Measurements from ENCODE around the gene ERP44. TPM values are rescaled to one million over a fixed set of nuclear protein-coding genes. Genes with fewer than 3 reads are reported as not detected.

The ERP44 gene
- polyA plus RNA-seq, 1 donor (not counting 4 experiments of a cell fraction or from before 2014, with no cell fraction given): 17.6 TPM

GRCh38 chr9:100086097-100086635 lies 12.6 kb downstream of the ERP44 start:
- Histone ChIP-seq H3K4me1 (ENCODE audit: control insufficient read depth, extremely low read depth, insufficient read depth, low read length) (peaks cover 15% of the 10 kb centered on the region), H3K27me3 (ENCODE audit: control insufficient read depth, extremely low read depth, insufficient read depth, low read length) (no peaks in the 10 kb centered on the region), H3K27ac (ENCODE audit: control insufficient read depth, insufficient read depth, low read length) (no peak overlapping the region), H4K20me1 (ENCODE audit: control insufficient read depth, extremely low read depth, insufficient read depth, low read length) (peaks cover 47% of the 10 kb centered on the region), H3K36me3 (ENCODE audit: control insufficient read depth in 2 of 2, extremely low read depth in 1 of 2, insufficient read depth in 2 of 2, low read length in 2 of 2) (no peaks in the 10 kb centered on the region), H3K79me2 (ENCODE audit: control insufficient read depth, insufficient read depth, low read length) (peaks cover 69% of the 10 kb centered on the region), H3K9ac (ENCODE audit: control insufficient read depth, extremely low read depth, insufficient read depth, low read length) (no peak overlapping the region), H2AFZ (ENCODE audit: control insufficient read depth, low read length) (no peak overlapping the region), H3K9me3 (ENCODE audit: control insufficient read depth, low read depth, low read length) (no peaks in the 10 kb centered on the region), H3K4me3 (ENCODE audit: control insufficient read depth in 2 of 3, extremely low read depth in 1 of 3, insufficient read depth in 2 of 3, low read depth in 1 of 3, low read length in 3 of 3) (no peak overlapping the region), H3K9me1 (ENCODE audit: control insufficient read depth, extremely low read depth, insufficient read depth, low read length) (peaks cover 2% of the 10 kb centered on the region), H3K4me2 (ENCODE audit: control insufficient read depth, extremely low read depth, insufficient read depth, low read depth, low read length) (no peak overlapping the region)
- DNase-seq (ENCODE audit: low read depth, low spot score) (no peak), FAIRE-seq (no peak)
- dilution Hi-C loops (cut with MboI; ENCODE audit: extremely low pct_ligation_motif_present, low sequenced_read_pairs): no loop called here
- TF ChIP-seq EZH2 (IDR thresholded peaks at IDR 0.05; ENCODE audit: low read length): no peak

GRCh38 chr9:100084734-100085133 lies 14.1 kb downstream of the ERP44 start:
- H4K20me1 ChIP-seq (ENCODE audit: control insufficient read depth, extremely low read depth, insufficient read depth, low read length): peaks cover 52% of the 10 kb centered on the region

GRCh38 chr9:100084128-100084453 lies 14.7 kb downstream of the ERP44 start:
- Histone ChIP-seq H3K79me2 (ENCODE audit: control insufficient read depth, insufficient read depth, low read length) (peaks cover 71% of the 10 kb centered on the region), H3K4me1 (ENCODE audit: control insufficient read depth, extremely low read depth, insufficient read depth, low read length) (peaks cover 15% of the 10 kb centered on the region), H3K4me2 (ENCODE audit: control insufficient read depth, extremely low read depth, insufficient read depth, low read depth, low read length) (no peak overlapping the region), H4K20me1 (ENCODE audit: control insufficient read depth, extremely low read depth, insufficient read depth, low read length) (peaks cover 52% of the 10 kb centered on the region), H3K36me3 (ENCODE audit: control insufficient read depth in 2 of 2, extremely low read depth in 1 of 2, insufficient read depth in 2 of 2, low read length in 2 of 2) (peaks cover 0 to under 1% of the 10 kb centered on the region in 2 experiments), H3K27me3 (ENCODE audit: control insufficient read depth, extremely low read depth, insufficient read depth, low read length) (no peaks in the 10 kb centered on the region), H2AFZ (ENCODE audit: control insufficient read depth, low read length) (no peak overlapping the region), H3K9me3 (ENCODE audit: control insufficient read depth, low read depth, low read length) (no peaks in the 10 kb centered on the region), H3K4me3 (ENCODE audit: control insufficient read depth in 2 of 3, extremely low read depth in 1 of 3, insufficient read depth in 2 of 3, low read depth in 1 of 3, low read length in 3 of 3) (no peak overlapping the region), H3K9ac (ENCODE audit: control insufficient read depth, extremely low read depth, insufficient read depth, low read length) (no peak overlapping the region), H3K27ac (ENCODE audit: control insufficient read depth, insufficient read depth, low read length) (no peak overlapping the region), H3K9me1 (ENCODE audit: control insufficient read depth, extremely low read depth, insufficient read depth, low read length) (peaks cover 2% of the 10 kb centered on the region)
- no peak for FAIRE-seq
- TF ChIP-seq EZH2 (IDR thresholded peaks at IDR 0.05; ENCODE audit: low read length) (no peak), CTCF (optimal IDR thresholded peaks at IDR 0.05 in 1 of 3, IDR thresholded peaks at IDR 0.05 in 1 of 3, conservative IDR thresholded peaks at IDR 0.05 in 1 of 3; ENCODE audit: extremely low read depth in 1 of 3, insufficient read depth in 2 of 3, low read length in 3 of 3) (no peak)
- DNase-seq (ENCODE audit: low read depth, low spot score): no peak
- dilution Hi-C loops (cut with MboI; ENCODE audit: extremely low pct_ligation_motif_present, low sequenced_read_pairs): no loop called here

More at GRCh38 chr9:100084734-100085133, 14.1 kb downstream of the ERP44 start:
- TF ChIP-seq EZH2 (IDR thresholded peaks at IDR 0.05; ENCODE audit: low read length): no peak
- Histone ChIP-seq H3K36me3 (ENCODE audit: control insufficient read depth in 2 of 2, extremely low read depth in 1 of 2, insufficient read depth in 2 of 2, low read length in 2 of 2) (no peaks in the 10 kb centered on the region), H3K4me3 (ENCODE audit: control insufficient read depth in 2 of 3, extremely low read depth in 1 of 3, insufficient read depth in 2 of 3, low read depth in 1 of 3, low read length in 3 of 3) (no peak overlapping the region), H3K4me1 (ENCODE audit: control insufficient read depth, extremely low read depth, insufficient read depth, low read length) (peaks cover 15% of the 10 kb centered on the region), H3K9me1 (ENCODE audit: control insufficient read depth, extremely low read depth, insufficient read depth, low read length) (peaks cover 2% of the 10 kb centered on the region), H3K79me2 (ENCODE audit: control insufficient read depth, insufficient read depth, low read length) (peaks cover 72% of the 10 kb centered on the region), H2AFZ (ENCODE audit: control insufficient read depth, low read length) (no peak overlapping the region), H3K9me3 (ENCODE audit: control insufficient read depth, low read depth, low read length) (no peaks in the 10 kb centered on the region), H3K9ac (ENCODE audit: control insufficient read depth, extremely low read depth, insufficient read depth, low read length) (no peak overlapping the region), H3K4me2 (ENCODE audit: control insufficient read depth, extremely low read depth, insufficient read depth, low read depth, low read length) (no peak overlapping the region), H3K27me3 (ENCODE audit: control insufficient read depth, extremely low read depth, insufficient read depth, low read length) (no peaks in the 10 kb centered on the region), H3K27ac (ENCODE audit: control insufficient read depth, insufficient read depth, low read length) (no peak overlapping the region)
- dilution Hi-C loops (cut with MboI; ENCODE audit: extremely low pct_ligation_motif_present, low sequenced_read_pairs): no loop called here
- FAIRE-seq (no peak), DNase-seq (ENCODE audit: low read depth, low spot score) (no peak)
